ENCODE results near the gene NELFCD.

DNA sequence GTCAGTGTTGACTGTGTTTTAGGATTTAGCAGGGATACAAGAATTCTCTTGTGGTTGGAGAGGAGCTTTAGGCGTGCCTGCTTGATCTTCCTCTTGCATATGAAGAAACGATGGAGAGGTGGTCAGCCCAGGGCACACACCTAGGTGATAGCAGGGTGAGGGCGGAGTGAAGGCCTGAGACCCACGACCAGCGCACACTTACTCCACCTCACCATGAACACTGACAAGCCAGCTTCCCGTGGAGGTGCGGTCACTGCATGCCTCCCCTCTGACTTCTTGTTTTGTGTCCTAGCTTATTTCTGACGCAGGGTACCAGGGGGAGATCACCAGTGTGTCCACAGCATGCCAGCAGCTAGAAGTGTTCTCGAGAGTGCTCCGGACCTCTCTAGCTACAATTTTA is 8.1 kb downstream of the NELFCD start:
- TF ChIP-seq, protein P1, sequence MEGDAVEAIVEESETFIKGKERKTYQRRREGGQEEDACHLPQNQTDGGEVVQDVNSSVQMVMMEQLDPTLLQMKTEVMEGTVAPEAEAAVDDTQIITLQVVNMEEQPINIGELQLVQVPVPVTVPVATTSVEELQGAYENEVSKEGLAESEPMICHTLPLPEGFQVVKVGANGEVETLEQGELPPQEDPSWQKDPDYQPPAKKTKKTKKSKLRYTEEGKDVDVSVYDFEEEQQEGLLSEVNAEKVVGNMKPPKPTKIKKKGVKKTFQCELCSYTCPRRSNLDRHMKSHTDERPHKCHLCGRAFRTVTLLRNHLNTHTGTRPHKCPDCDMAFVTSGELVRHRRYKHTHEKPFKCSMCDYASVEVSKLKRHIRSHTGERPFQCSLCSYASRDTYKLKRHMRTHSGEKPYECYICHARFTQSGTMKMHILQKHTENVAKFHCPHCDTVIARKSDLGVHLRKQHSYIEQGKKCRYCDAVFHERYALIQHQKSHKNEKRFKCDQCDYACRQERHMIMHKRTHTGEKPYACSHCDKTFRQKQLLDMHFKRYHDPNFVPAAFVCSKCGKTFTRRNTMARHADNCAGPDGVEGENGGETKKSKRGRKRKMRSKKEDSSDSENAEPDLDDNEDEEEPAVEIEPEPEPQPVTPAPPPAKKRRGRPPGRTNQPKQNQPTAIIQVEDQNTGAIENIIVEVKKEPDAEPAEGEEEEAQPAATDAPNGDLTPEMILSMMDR (IDR thresholded peaks at IDR 0.05; ENCODE audit: poor library complexity, severe bottlenecking) = no peak
- TF ChIP-seq EZH2 (IDR thresholded peaks at IDR 0.05; ENCODE audit: borderline replicate concordance, insufficient read depth, low read length, poor library complexity, severe bottlenecking) (no peak), MXI1 (conservative IDR thresholded peaks at IDR 0.05; ENCODE audit: poor library complexity, severe bottlenecking) (no peak), TAF1 (IDR thresholded peaks at IDR 0.05; ENCODE audit: low read depth) (no peak), RAD21 (conservative IDR thresholded peaks at IDR 0.05) (no peak)
- TF ChIP-seq, protein P2, sequence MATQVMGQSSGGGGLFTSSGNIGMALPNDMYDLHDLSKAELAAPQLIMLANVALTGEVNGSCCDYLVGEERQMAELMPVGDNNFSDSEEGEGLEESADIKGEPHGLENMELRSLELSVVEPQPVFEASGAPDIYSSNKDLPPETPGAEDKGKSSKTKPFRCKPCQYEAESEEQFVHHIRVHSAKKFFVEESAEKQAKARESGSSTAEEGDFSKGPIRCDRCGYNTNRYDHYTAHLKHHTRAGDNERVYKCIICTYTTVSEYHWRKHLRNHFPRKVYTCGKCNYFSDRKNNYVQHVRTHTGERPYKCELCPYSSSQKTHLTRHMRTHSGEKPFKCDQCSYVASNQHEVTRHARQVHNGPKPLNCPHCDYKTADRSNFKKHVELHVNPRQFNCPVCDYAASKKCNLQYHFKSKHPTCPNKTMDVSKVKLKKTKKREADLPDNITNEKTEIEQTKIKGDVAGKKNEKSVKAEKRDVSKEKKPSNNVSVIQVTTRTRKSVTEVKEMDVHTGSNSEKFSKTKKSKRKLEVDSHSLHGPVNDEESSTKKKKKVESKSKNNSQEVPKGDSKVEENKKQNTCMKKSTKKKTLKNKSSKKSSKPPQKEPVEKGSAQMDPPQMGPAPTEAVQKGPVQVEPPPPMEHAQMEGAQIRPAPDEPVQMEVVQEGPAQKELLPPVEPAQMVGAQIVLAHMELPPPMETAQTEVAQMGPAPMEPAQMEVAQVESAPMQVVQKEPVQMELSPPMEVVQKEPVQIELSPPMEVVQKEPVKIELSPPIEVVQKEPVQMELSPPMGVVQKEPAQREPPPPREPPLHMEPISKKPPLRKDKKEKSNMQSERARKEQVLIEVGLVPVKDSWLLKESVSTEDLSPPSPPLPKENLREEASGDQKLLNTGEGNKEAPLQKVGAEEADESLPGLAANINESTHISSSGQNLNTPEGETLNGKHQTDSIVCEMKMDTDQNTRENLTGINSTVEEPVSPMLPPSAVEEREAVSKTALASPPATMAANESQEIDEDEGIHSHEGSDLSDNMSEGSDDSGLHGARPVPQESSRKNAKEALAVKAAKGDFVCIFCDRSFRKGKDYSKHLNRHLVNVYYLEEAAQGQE (IDR thresholded peaks at IDR 0.05; ENCODE audit: borderline replicate concordance) = no peak
